Esophagus squamous epithelium (tissue), 5 donors: ENCODE data around the gene STK32C. TPM values are rescaled to one million over a fixed set of nuclear protein-coding genes. Genes with fewer than 3 reads are reported as not detected.

ENCODE experiments used
- DNase-seq: peaks from one replicate; lab custom pipeline; 2025; lab: John Stamatoyannopoulos, UW
- H3K27ac ChIP-seq, 4 donors: fragments of 200-600 bp; sonication (generic); one replicate each; pipeline ENCODE4 v1.5.1; 2016 to 2019; ENCODE audit warnings: mild to moderate bottlenecking in 1 of 4
- H3K27me3 ChIP-seq, 4 donors: fragments of 200-600 bp; sonication (generic); 1 replicate in 3 of 4; 2 replicates in 1 of 4; pipeline versions ENCODE4 v1.5.1 to v1.6.0; 2017 to 2021; ENCODE audit warnings: antibody characterized with exemption in 1 of 4
- H3K36me3 ChIP-seq, 3 donors: fragments of 200-600 bp; sonication (generic); one replicate each; pipeline ENCODE4 v1.5.1; 2016 to 2019
- H3K4me1 ChIP-seq, 3 donors: fragments of 200-600 bp; sonication (generic); one replicate each; pipeline ENCODE4 v1.5.1; 2017 to 2019
- H3K4me3 ChIP-seq, 4 donors: fragments of 200-600 bp; sonication (generic); 1 replicate in 3 of 4; 2 replicates in 1 of 4; pipeline ENCODE4 v1.5.1; 2016 to 2019; ENCODE audit warnings: mild to moderate bottlenecking in 2 of 4, moderate library complexity in 1 of 4
- H3K9me3 ChIP-seq, 3 donors: fragments of 200-600 bp; sonication (generic); one replicate each; pipeline ENCODE4 v1.5.1; 2016 to 2019
- CTCF ChIP-seq, 6 experiments: fragments of 450-650 bp in 4 of 6; fragments of 200-600 bp in 2 of 6; sonication (generic) in 2 of 6; IDR thresholded peaks; one replicate each; pipeline ENCODE4 v1.5.1; 2016 to 2019; ENCODE audit warnings: antibody characterized with exemption in 6 of 6, mild to moderate bottlenecking in 4 of 6, moderate library complexity in 4 of 6
- POLR2A ChIP-seq, 4 donors: fragments of 450-650 bp; IDR thresholded peaks; one replicate each; pipeline ENCODE4 v1.6.1; 2017; ENCODE audit warnings: antibody characterized with exemption in 4 of 4, mild to moderate bottlenecking in 4 of 4, moderate library complexity in 3 of 4
- WGBS, 2 donors: methylation state at CpG; one replicate each; pipeline ENCODE4 v1.1.5; 2018; 5-methylcytosine and 5-hydroxymethylcytosine counted together
- intact Hi-C: fragments of 100-400 bp; cut with DNase I; formaldehyde crosslinking; loops from one replicate; pipeline ENCODE4 v1.15.0; 2022
- total RNA-seq, 4 donors: library from RNA; depleted of rRNA; stranded (reverse); fragments of >200 nt; gene quantifications; one replicate each; pipeline ENCODE4 v1.1.0, GENCODE V29; 2016
- donor health status: DM: yes; HTN: yes; CAD: no.

The STK32C gene
- total RNA-seq, 4 donors from 2014 or later, result 2.3 to 5.5 (median 2.6) TPM

DNA sequence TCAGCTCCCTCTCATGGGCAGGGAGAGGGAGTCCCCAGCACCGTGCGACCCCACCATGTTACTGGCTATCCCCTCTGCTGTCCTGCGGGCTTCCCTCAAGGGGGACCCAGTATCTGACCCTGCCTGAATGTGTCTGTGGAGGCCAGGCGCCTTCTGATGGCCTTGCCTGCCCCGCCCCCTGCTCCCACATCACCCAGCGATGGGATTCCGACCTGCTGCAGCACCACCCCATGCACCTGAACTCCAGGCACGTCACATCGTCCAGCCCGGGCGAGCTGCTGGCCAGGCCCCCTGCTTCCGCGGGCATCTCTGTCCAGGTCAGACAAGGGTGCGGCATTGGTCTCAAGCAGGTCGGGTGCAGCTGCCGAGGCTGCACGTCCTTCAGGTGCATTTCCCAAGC lies 43.2 kb upstream of the STK32C start:
- peaks cover 0 to 28% (median 0%) of the 10 kb centered on the region in 3 donors for H3K36me3 ChIP-seq
- H3K27ac ChIP-seq, result no peak overlapping the region
- no peak overlapping the region for H3K4me3 ChIP-seq
- no peaks in the 10 kb centered on the region for H3K9me3 ChIP-seq
- WGBS, 2 donors, result 91 to 100% methylated on average over 1 to 12 of the region's 17 CpGs
- intact Hi-C loops, result no loop called here
- H3K27me3 ChIP-seq, result no peaks in the 10 kb centered on the region
- no peak for TF ChIP-seq CTCF (IDR thresholded peaks at IDR 0.05)
- H3K4me1 ChIP-seq, result no peaks in the 10 kb centered on the region
- DNase-seq, result no peak

- no peak overlapping the region for H3K27ac ChIP-seq
- H3K36me3 ChIP-seq, result peaks cover 0 to 34% (median 0%) of the 10 kb centered on the region in 3 donors
- no peak for TF ChIP-seq CTCF (IDR thresholded peaks at IDR 0.05)
- TF ChIP-seq POLR2A (IDR thresholded peaks at IDR 0.05), result no peak
- no peak overlapping the region for H3K4me3 ChIP-seq
- no peaks in the 10 kb centered on the region for H3K27me3 ChIP-seq
- no peak for DNase-seq
- intact Hi-C loops, result no loop called here
- H3K4me1 ChIP-seq, result no peaks in the 10 kb centered on the region
- WGBS, 2 donors, result 81% methylated on average over 3 of the region's 11 CpGs; no CpG with 5 or more reads in 1 of the 2 donors
- no peaks in the 10 kb centered on the region for H3K9me3 ChIP-seq
Measured at GRCh38 chr10:132350391-132350790, 42.6 kb upstream of the STK32C start.

DNA sequence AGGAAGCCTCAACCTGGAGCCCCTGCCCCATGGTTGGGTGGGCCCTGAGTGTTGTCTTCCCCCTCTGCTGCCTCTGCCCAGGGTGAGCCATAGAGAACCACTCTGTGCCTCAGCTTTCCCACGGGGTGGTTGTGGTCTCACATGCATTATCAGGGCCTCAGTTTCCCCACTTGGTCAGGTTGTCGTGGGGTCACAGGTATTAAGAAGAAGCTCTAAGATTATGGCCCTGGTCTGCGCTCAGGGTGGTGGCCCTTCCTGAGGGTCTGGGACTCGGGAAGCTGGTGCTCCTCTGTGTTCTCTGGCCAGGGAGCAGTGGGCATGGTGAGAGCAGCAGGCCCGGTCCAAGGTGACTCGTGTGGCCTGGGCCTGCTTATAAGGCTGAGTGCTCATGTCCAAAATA lies 42.0 kb upstream of the STK32C start:
- intact Hi-C loops, result loop anchor here (5.0 kb wide), 1 partner anchor 127 kb away; no protein-coding TSS in a partner anchor
- 81 to 89% methylated on average over 2 to 4 of the region's 6 CpGs for WGBS, 2 donors
- H3K4me3 ChIP-seq, result no peak overlapping the region
- no peak for DNase-seq
- TF ChIP-seq CTCF (IDR thresholded peaks at IDR 0.05) (no peak), POLR2A (IDR thresholded peaks at IDR 0.05) (no peak)
- no peaks in the 10 kb centered on the region for H3K27me3 ChIP-seq
- no peak overlapping the region for H3K27ac ChIP-seq
- no peaks in the 10 kb centered on the region for H3K4me1 ChIP-seq
- no peaks in the 10 kb centered on the region for H3K9me3 ChIP-seq
- peaks cover 0 to 40% (median 0%) of the 10 kb centered on the region in 3 donors for H3K36me3 ChIP-seq

GRCh38 chr10:132347931-132348267 lies 40.1 kb upstream of the STK32C start:
- TF ChIP-seq CTCF (IDR thresholded peaks at IDR 0.05), result no peak
- no peak for TF ChIP-seq POLR2A (IDR thresholded peaks at IDR 0.05)
- Histone ChIP-seq H3K4me1 (no peaks in the 10 kb centered on the region), H3K27me3 (no peaks in the 10 kb centered on the region), H3K36me3 (peaks cover 0 to 49% (median 0%) of the 10 kb centered on the region in 3 donors), H3K4me3 (no peak overlapping the region), H3K27ac (no peak overlapping the region), H3K9me3 (no peaks in the 10 kb centered on the region)
- 84 to 91% methylated on average over 6 to 9 of the region's 13 CpGs for WGBS, 2 donors
- intact Hi-C loops, result loop anchor here (5.0 kb wide), 1 partner anchor 126 kb away; no protein-coding TSS in a partner anchor
- no peak for DNase-seq

GRCh38 chr10:132347211-132347930 lies 39.6 kb upstream of the STK32C start:
- Histone ChIP-seq H3K9me3 (no peaks in the 10 kb centered on the region), H3K27ac (no peak overlapping the region), H3K36me3 (peaks cover 0 to 54% (median 0%) of the 10 kb centered on the region in 3 donors), H3K4me1 (no peaks in the 10 kb centered on the region), H3K27me3 (no peaks in the 10 kb centered on the region), H3K4me3 (no peak overlapping the region)
- no peak for TF ChIP-seq CTCF (IDR thresholded peaks at IDR 0.05)
- no peak for TF ChIP-seq POLR2A (IDR thresholded peaks at IDR 0.05)
- WGBS, 2 donors, result 92 to 93% methylated on average over 14 to 23 of the region's 23 CpGs
- intact Hi-C loops, result loop anchor here (5.0 kb wide), 1 partner anchor 125 kb away; no protein-coding TSS in a partner anchor
- no peak for DNase-seq
